Heart right ventricle (tissue), 16 donors: Measurements from ENCODE around the gene RRP8. TPM values are rescaled to one million over a fixed set of nuclear protein-coding genes. Genes with fewer than 3 reads are reported as not detected.

Source experiments
- ATAC-seq, 8 donors: fragments of 200-7000 bp; cut with Tn5 transposase; one replicate each; pipeline ENCODE4 v1.9.1; 2020; ENCODE audit warnings: mild to moderate bottlenecking in 8 of 8, moderate library complexity in 8 of 8, moderate number of reproducible peaks in 1 of 8
- DNase-seq, 2 donors: peaks; one replicate each; pipeline ENCODE4 v3.0.0-alpha.2; 2020
- H3K27ac ChIP-seq, 10 donors: fragments of 200-600 bp; sonication (generic) in 2 of 10; one replicate each; pipeline versions ENCODE4 v1.5.0 to v1.8.0; 2020 to 2022; ENCODE audit warnings: mild to moderate bottlenecking in 3 of 10
- H3K27me3 ChIP-seq, 7 donors: fragments of 200-600 bp; one replicate each; pipeline ENCODE4 v1.8.0; 2021 to 2022; ENCODE audit warnings: mild to moderate bottlenecking in 2 of 7
- H3K36me3 ChIP-seq, 9 donors: fragments of 200-600 bp; sonication (generic) in 1 of 9; one replicate each; pipeline versions ENCODE4 v1.5.0 to v1.8.0; 2020 to 2022; ENCODE audit warnings: mild to moderate bottlenecking in 2 of 9
- H3K4me1 ChIP-seq, 9 donors: fragments of 200-600 bp; sonication (generic) in 1 of 9; one replicate each; pipeline versions ENCODE4 v1.5.0 to v1.8.0; 2020 to 2022; ENCODE audit warnings: mild to moderate bottlenecking in 4 of 9
- H3K4me3 ChIP-seq, 10 donors: fragments of 200-600 bp; sonication (generic) in 2 of 10; one replicate each; pipeline versions ENCODE4 v1.5.0 to v1.8.0; 2020 to 2022; ENCODE audit warnings: mild to moderate bottlenecking in 7 of 10, moderate library complexity in 2 of 10
- H3K9me3 ChIP-seq, 11 donors: fragments of 200-600 bp in 10 of 11; sonication (generic) in 2 of 11; one replicate each; pipeline versions ENCODE4 v1.5.0 to v1.8.0; 2013 to 2022; ENCODE audit warnings: mild to moderate bottlenecking in 2 of 11, control low read depth in 1 of 11, moderate library complexity in 1 of 11
- CTCF ChIP-seq, 9 donors: fragments of 200-600 bp; sonication (generic) in 2 of 9; IDR thresholded peaks; one replicate each; pipeline versions ENCODE4 v1.5.0 to v1.8.0; 2021 to 2022; ENCODE audit warnings: antibody characterized with exemption in 9 of 9, mild to moderate bottlenecking in 5 of 9, moderate library complexity in 1 of 9
- WGBS, 2 donors: extraction: QIAGEN DNeasy Blood & Tissue Kit; methylation state at CpG; one replicate each; pipeline ENCODE4 v1.1.7; 2013; ENCODE audit warnings: inconsistent platforms in 1 of 2; 5-methylcytosine and 5-hydroxymethylcytosine counted together
- intact Hi-C, 10 donors: fragments of 100-400 bp; cut with DNase I; formaldehyde crosslinking; loops; one replicate each; pipeline versions ENCODE4 v1.11.1 to v1.14.2; 2022
- polyA plus RNA-seq, 2 donors: library from polyadenylated mRNA; stranded (reverse); fragments of 200-250 nt; gene quantifications; one replicate each; pipeline ENCODE4 v1.2.3, GENCODE V29; 2013
- total RNA-seq, 10 donors: library from RNA; stranded (reverse); fragmentation: NEBNext Ultra II Directional in 3 of 10; extraction: Animal tissue kit (Norgen Biotek cat#: 25700) in 3 of 10; gene quantifications; one replicate each; pipeline versions ENCODE4 v1.2.1 to v1.2.4, GENCODE V29; 2021 to 2023
- donor health status: Arrhythmogenic right ventricular cardiomyopathy.
- donor health status: ischemic (EF 13 %, LVEDD 7.1; RV severe dilation, severe dysfunction).
- donor health status: healthy with polysubstance abuse.
- donor health status: DM: no; HTN: yes; CAD: no.
- donor health status: DM: no; HTN: no; CAD: no.
- donor health status: ischemic (EF 25% LVEDD 6.9; RV normal size, moderate dysfunction).
- donor health status: ischemic (EF 25% LVEDD 5.7; RV mildly dilated, moderate dysfunction).
- donor health status: healthy.
- donor health status: DM: yes; HTN: yes; CAD: no.
- donor health status: Ischemic cardiomyopathy.
- donor health status: ischemic (EF 35%, LVEDD 5.7; RV mildly dilated, moderate dysfunction).
- donor health status: nonischemic (EF 11% LVEDD 7.7; RV severe dilation, severe dysfunction).
- donor health status: DM: yes; HTN: yes; CAD: no.
- donor health status: PGD.
- donor health status: ischemic (EF 29% LVEDD 5.4; RV normal size, mild dysfunction).
- donor health status: nonischemic (EF 23%, LVEDD 6.1; RV moderate dilation, normal function).

RRP8 gene
- total and polyA plus RNA-seq, 12 donors = 12.1 to 23.3 (median 20.5) TPM

GRCh38 chr11:6565325-6565724 lies 38.1 kb downstream of the RRP8 start:
- no peak overlapping the region for H3K4me3 ChIP-seq
- H3K27me3 ChIP-seq = no peaks in the 10 kb centered on the region
- peaks cover 0 to 27% (median 9%) of the 10 kb centered on the region in 9 donors for H3K4me1 ChIP-seq
- TF ChIP-seq CTCF (IDR thresholded peaks at IDR 0.05) = no peak
- H3K36me3 ChIP-seq = peaks cover 0 to 12% (median 0%) of the 10 kb centered on the region in 9 donors
- DNase-seq (no peak), ATAC-seq (no peak)
- WGBS, 2 donors = 93 to 96% methylated on average over 2 of the region's 2 CpGs
- no peak overlapping the region for H3K27ac ChIP-seq
- no peaks in the 10 kb centered on the region for H3K9me3 ChIP-seq
- intact Hi-C loops = no loop called here

GRCh38 chr11:6563667-6564066 lies 39.7 kb downstream of the RRP8 start:
- H3K4me3 ChIP-seq = no peak overlapping the region
- H3K36me3 ChIP-seq = peaks cover 0 to 12% (median 0%) of the 10 kb centered on the region in 9 donors
- intact Hi-C loops = no loop called here
- no peaks in the 10 kb centered on the region for H3K27me3 ChIP-seq
- no peak for DNase-seq
- H3K9me3 ChIP-seq = no peaks in the 10 kb centered on the region
- WGBS, 2 donors = 86 to 93% methylated on average over 10 of the region's 10 CpGs
- H3K4me1 ChIP-seq = peaks cover 0 to 24% (median 5%) of the 10 kb centered on the region in 9 donors
- TF ChIP-seq CTCF (IDR thresholded peaks at IDR 0.05) = no peak
- ATAC-seq = no peak
- H3K27ac ChIP-seq = no peak overlapping the region

- WGBS, 2 donors = 94 to 98% methylated on average over 4 of the region's 4 CpGs
- no peak for TF ChIP-seq CTCF (IDR thresholded peaks at IDR 0.05)
- DNase-seq (no peak), ATAC-seq (no peak)
- H3K36me3 ChIP-seq = peaks cover 0 to 12% (median 0%) of the 10 kb centered on the region in 9 donors
- H3K4me3 ChIP-seq = no peak overlapping the region
- intact Hi-C loops = no loop called here
- no peaks in the 10 kb centered on the region for H3K9me3 ChIP-seq
- no peak overlapping the region for H3K27ac ChIP-seq
- H3K4me1 ChIP-seq = peaks cover 0 to 22% (median 3%) of the 10 kb centered on the region in 9 donors
- no peaks in the 10 kb centered on the region for H3K27me3 ChIP-seq
Observed at GRCh38 chr11:6563121-6563619, 40.2 kb downstream of the RRP8 start.

GRCh38 chr11:6561288-6561687 lies 42.1 kb downstream of the RRP8 start:
- Histone ChIP-seq H3K4me1 (peaks cover 0 to 11% (median 0%) of the 10 kb centered on the region in 9 donors), H3K4me3 (no peak overlapping the region), H3K9me3 (no peaks in the 10 kb centered on the region), H3K36me3 (peaks cover 0 to 11% (median 0%) of the 10 kb centered on the region in 9 donors), H3K27me3 (no peaks in the 10 kb centered on the region), H3K27ac (no peak overlapping the region)
- ATAC-seq = no peak
- 94 to 97% methylated on average over 3 of the region's 3 CpGs for WGBS, 2 donors
- intact Hi-C loops = no loop called here
- no peak for DNase-seq
- no peak for TF ChIP-seq CTCF (IDR thresholded peaks at IDR 0.05)
